ENCODE measurements around the gene RPL36A.

RPL36A gene

GRCh38 chrX:101393530-101394305 is 2.9 kb downstream of the RPL36A start:
- DNase-seq: no peak

GRCh38 chrX:101394372-101394771 is 3.6 kb downstream of the RPL36A start:
- DNase-seq: no peak

GRCh38 chrX:101395789-101396188 is 5.0 kb downstream of the RPL36A start:
- DNase-seq: no peak

- no peak for DNase-seq
Measured at GRCh38 chrX:101397779-101398178, 7.0 kb downstream of the RPL36A start.

GRCh38 chrX:101398694-101399093 is 7.9 kb downstream of the RPL36A start:
- no peak for DNase-seq

- no peak for DNase-seq
Measured at GRCh38 chrX:101399825-101400224, 9.0 kb downstream of the RPL36A start.

GRCh38 chrX:101407167-101407747 is 16.4 kb downstream of the RPL36A start:
- DNase-seq: no peak

GRCh38 chrX:101407748-101408531 is 17.1 kb downstream of the RPL36A start, which contains the start of the genes GLA and HNRNPH2:
Gene GLA, minus strand, starts transcription at chrX:101407925. Its CDS starts 22 bp downstream, at chrX:101407903.
Gene HNRNPH2, plus strand, starts transcription at chrX:101408222. Its CDS starts 3,767 bp downstream, at chrX:101411989.
- DNase-seq: peak; percentile 29 to 94 (median 82)

- DNase-seq: no peak
Measured at GRCh38 chrX:101408532-101408841, 17.7 kb downstream of the RPL36A start.

- no peak for DNase-seq
Measured at GRCh38 chrX:101409043-101409442, 18.2 kb downstream of the RPL36A start.

GRCh38 chrX:101410461-101410860 is 19.6 kb downstream of the RPL36A start:
- DNase-seq: no peak

GRCh38 chrX:101411984-101412383 is 21.2 kb downstream of the RPL36A start:
- DNase-seq: no peak

GRCh38 chrX:101415180-101416145 is 24.7 kb downstream of the RPL36A start:
- DNase-seq: peak in 8 of 14 donors; percentile 2 to 39 (median 20)

GRCh38 chrX:101416691-101417090 is 25.9 kb downstream of the RPL36A start:
- DNase-seq: no peak

GRCh38 chrX:101417190-101417589 is 26.4 kb downstream of the RPL36A start:
- no peak for DNase-seq

- DNase-seq: peak in 13 of 14 donors; percentile 9 to 75 (median 49)
Measured at GRCh38 chrX:101417981-101418841, 27.4 kb downstream of the RPL36A start.

- no peak for DNase-seq
Measured at GRCh38 chrX:101419489-101419888, 28.7 kb downstream of the RPL36A start.

GRCh38 chrX:101427954-101428353 is 37.1 kb downstream of the RPL36A start:
- no peak for DNase-seq

- DNase-seq: no peak
Measured at GRCh38 chrX:101429934-101430333, 39.1 kb downstream of the RPL36A start.

- DNase-seq: no peak
Measured at GRCh38 chrX:101430457-101431078, 39.8 kb downstream of the RPL36A start.

- no peak for DNase-seq
Measured at GRCh38 chrX:101442085-101442484, 51.3 kb downstream of the RPL36A start.

All from C1 segment of cervical spinal cord (tissue), 14 donors.